Mesenchymal stem cell (in vitro differentiated cells and primary cell): ENCODE results near the gene SIGLECL1.

Source experiments
- DNase-seq: peaks from one replicate; pipeline ENCODE4 v3.0.0-alpha.2; 2013
- H2AFZ ChIP-seq: one replicate; pipeline ENCODE4 v1.6.1; 2013; ENCODE audit warnings: low read depth, mild to moderate bottlenecking, control low read depth, inconsistent platforms, low read length, moderate library complexity
- H2AK5ac ChIP-seq: 2 replicates; pipeline ENCODE4 v1.6.1; 2013; ENCODE audit warnings: low read length, moderate library complexity, mild to moderate bottlenecking, inconsistent platforms; ENCODE audit not compliant: severe bottlenecking
- H2BK120ac ChIP-seq: one replicate; pipeline ENCODE4 v1.6.1; 2013; ENCODE audit warnings: low read depth, mild to moderate bottlenecking, inconsistent platforms, low read length, moderate library complexity
- H2BK12ac ChIP-seq, 2 experiments: one replicate each; pipeline ENCODE4 v1.6.1; 2013; ENCODE audit warnings: inconsistent platforms in 2 of 2, low read length in 2 of 2, mild to moderate bottlenecking in 2 of 2, moderate library complexity in 2 of 2, control low read depth in 1 of 2
- H2BK15ac ChIP-seq: one replicate; pipeline ENCODE4 v1.6.1; 2013; ENCODE audit warnings: mild to moderate bottlenecking, low read depth, inconsistent platforms; ENCODE audit not compliant: poor library complexity, severe bottlenecking
- H2BK5ac ChIP-seq: 2 replicates; pipeline ENCODE4 v1.6.1; 2013; ENCODE audit warnings: low read depth, mild to moderate bottlenecking, low read length, control low read depth, inconsistent platforms; ENCODE audit not compliant: poor library complexity, severe bottlenecking
- H3K14ac ChIP-seq, 2 experiments: one replicate each; pipeline ENCODE4 v1.6.1; 2013; ENCODE audit warnings: inconsistent platforms in 2 of 2, low read length in 2 of 2, control low read depth in 1 of 2, mild to moderate bottlenecking in 1 of 2, moderate library complexity in 1 of 2
- H3K18ac ChIP-seq, 2 experiments: one replicate each; pipeline ENCODE4 v1.6.1; 2013; ENCODE audit warnings: inconsistent platforms in 2 of 2, low read length in 2 of 2, control low read depth in 1 of 2, low read depth in 1 of 2, mild to moderate bottlenecking in 1 of 2
- H3K23ac ChIP-seq, 2 experiments: one replicate each; pipeline ENCODE4 v1.6.1; 2013; ENCODE audit warnings: inconsistent platforms in 2 of 2, low read length in 2 of 2, mild to moderate bottlenecking in 2 of 2, moderate library complexity in 2 of 2, control low read depth in 1 of 2
- H3K27ac ChIP-seq: 2 replicates; pipeline ENCODE4 v1.5.1; 2013; ENCODE audit warnings: mild to moderate bottlenecking, moderate library complexity, low read length, control low read depth, inconsistent platforms; ENCODE audit not compliant: poor library complexity, severe bottlenecking
- H3K27me3 ChIP-seq, 2 experiments: 2 replicates each; pipeline versions ENCODE4 v1.6.1 to v1.7.0; 2013; ENCODE audit warnings: low read length in 2 of 2, mild to moderate bottlenecking in 2 of 2, moderate library complexity in 2 of 2, control low read depth in 1 of 2, inconsistent platforms in 1 of 2; ENCODE audit not compliant: control insufficient read depth in 1 of 2, insufficient read depth in 1 of 2
- H3K36me3 ChIP-seq, 2 experiments: 2 replicates each; pipeline versions ENCODE4 v1.6.1 to v1.7.0; 2013; ENCODE audit warnings: low read length in 2 of 2, control low read depth in 1 of 2, inconsistent platforms in 1 of 2, low read depth in 1 of 2, mild to moderate bottlenecking in 1 of 2; ENCODE audit not compliant: insufficient read depth in 2 of 2, control insufficient read depth in 1 of 2
- H3K4ac ChIP-seq, 2 experiments: one replicate each; pipeline ENCODE4 v1.6.1; 2013; ENCODE audit warnings: inconsistent platforms in 2 of 2, low read length in 2 of 2, mild to moderate bottlenecking in 2 of 2, moderate library complexity in 2 of 2, control low read depth in 1 of 2, low read depth in 1 of 2
- H3K4me1 ChIP-seq: 2 replicates; pipeline ENCODE4 v1.6.1; 2013; ENCODE audit warnings: low read depth, low read length, control low read depth; ENCODE audit not compliant: control insufficient read depth, insufficient read depth
- H3K4me2 ChIP-seq: 2 replicates; pipeline ENCODE4 v1.6.1; 2013; ENCODE audit warnings: low read length, mild to moderate bottlenecking, inconsistent platforms; ENCODE audit not compliant: poor library complexity, severe bottlenecking
- H3K4me3 ChIP-seq, 2 experiments: 2 replicates each; pipeline versions ENCODE4 v1.5.1 to v1.7.0; 2013; ENCODE audit warnings: low read length in 2 of 2, mild to moderate bottlenecking in 2 of 2, control low read depth in 1 of 2, low read depth in 1 of 2; ENCODE audit not compliant: insufficient read depth in 1 of 2
- H3K79me1 ChIP-seq: replicated peaks from 2 replicates; pipeline ENCODE4 v1.6.1; 2013; ENCODE audit warnings: mild to moderate bottlenecking, control low read depth, low read length, inconsistent platforms; ENCODE audit not compliant: poor library complexity, severe bottlenecking
- H3K9ac ChIP-seq: 2 replicates; pipeline ENCODE4 v1.7.0; 2013; ENCODE audit warnings: mild to moderate bottlenecking, low read length, moderate library complexity
- H3K9me3 ChIP-seq: 2 replicates; pipeline ENCODE4 v1.7.0; 2013; ENCODE audit warnings: mild to moderate bottlenecking, low read length; ENCODE audit not compliant: control insufficient read depth
- H4K8ac ChIP-seq: one replicate; pipeline ENCODE4 v1.6.1; 2013; ENCODE audit warnings: inconsistent platforms, mild to moderate bottlenecking, low read length, moderate library complexity
- H4K91ac ChIP-seq: one replicate; pipeline ENCODE4 v1.6.1; 2013; ENCODE audit warnings: mild to moderate bottlenecking, low read length, inconsistent platforms
- WGBS: methylation state at CpG from one replicate; pipeline ENCODE4 v1.1.7; 2013; ENCODE audit warnings: mixed read lengths; 5-methylcytosine and 5-hydroxymethylcytosine counted together

SIGLECL1 gene

GRCh38 chr19:51219307-51219706 lies 31.6 kb upstream of the SIGLECL1 start:
- no peak overlapping the region for H3K27ac ChIP-seq
- no peak overlapping the region for H3K4ac ChIP-seq
- H3K27me3 ChIP-seq: peaks cover 0 to 7% of the 10 kb centered on the region in 2 experiments
- no peak overlapping the region for H3K18ac ChIP-seq
- H2BK15ac ChIP-seq: no peak overlapping the region
- H4K8ac ChIP-seq: no peak overlapping the region
- no peak overlapping the region for H2AFZ ChIP-seq
- no peak overlapping the region for H3K4me2 ChIP-seq
- no peaks in the 10 kb centered on the region for H3K4me1 ChIP-seq
- no peak for DNase-seq
- H4K91ac ChIP-seq: no peak overlapping the region
- no peak overlapping the region for H2BK120ac ChIP-seq
- no peaks in the 10 kb centered on the region for H3K9me3 ChIP-seq
- no peak overlapping the region for H2BK5ac ChIP-seq
- H2BK12ac ChIP-seq: no peak overlapping the region
- no peak overlapping the region for H3K9ac ChIP-seq
- no peak overlapping the region for H3K4me3 ChIP-seq
- no peak overlapping the region for H2AK5ac ChIP-seq
- H3K14ac ChIP-seq: no peak overlapping the region
- WGBS: 84% methylated on average over 1 of the region's 1 CpG
- no peaks in the 10 kb centered on the region for H3K36me3 ChIP-seq
- H3K79me1 ChIP-seq: no peaks in the 10 kb centered on the region
- no peak overlapping the region for H3K23ac ChIP-seq

DNA sequence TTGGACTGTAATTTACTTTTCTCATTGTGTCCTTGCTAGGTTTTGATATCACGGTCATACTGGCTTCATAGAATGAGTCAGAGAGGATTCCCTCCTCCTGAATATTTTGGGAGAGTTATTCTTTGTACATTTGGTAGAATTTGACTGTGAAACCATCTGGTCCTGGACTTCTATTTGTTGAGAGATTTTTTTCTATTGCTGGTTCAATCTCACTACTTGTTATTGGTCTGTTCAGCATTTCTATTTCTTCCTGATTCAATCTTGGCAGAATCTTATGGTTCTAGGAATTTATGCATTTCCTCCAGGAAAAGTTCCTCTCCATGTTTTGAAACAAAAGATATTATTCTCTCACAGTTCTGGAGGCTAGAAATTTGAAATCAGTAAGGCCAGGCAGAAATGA lies 30.9 kb upstream of the SIGLECL1 start:
- Histone ChIP-seq H2BK5ac (no peak overlapping the region), H2AFZ (no peak overlapping the region), H3K14ac (no peak overlapping the region), H3K79me1 (no peaks in the 10 kb centered on the region), H2BK15ac (no peak overlapping the region), H3K27ac (no peak overlapping the region), H3K4me1 (no peaks in the 10 kb centered on the region), H3K27me3 (peaks cover 0 to 7% of the 10 kb centered on the region in 2 experiments), H4K8ac (no peak overlapping the region), H3K23ac (no peak overlapping the region), H3K36me3 (no peaks in the 10 kb centered on the region), H2BK120ac (no peak overlapping the region), H3K4me3 (no peak overlapping the region), H2BK12ac (no peak overlapping the region), H2AK5ac (no peak overlapping the region), H4K91ac (no peak overlapping the region), H3K9ac (no peak overlapping the region), H3K9me3 (no peaks in the 10 kb centered on the region), H3K18ac (no peak overlapping the region), H3K4me2 (no peak overlapping the region), H3K4ac (no peak overlapping the region)
- DNase-seq: no peak
- WGBS: 62% methylated on average over 1 of the region's 1 CpG

GRCh38 chr19:51220996-51221395 lies 29.9 kb upstream of the SIGLECL1 start:
- Histone ChIP-seq H2AFZ (no peak overlapping the region), H3K4me3 (no peak overlapping the region), H3K23ac (no peak overlapping the region), H3K27me3 (peaks cover 0 to 7% of the 10 kb centered on the region in 2 experiments), H2BK5ac (no peak overlapping the region), H3K4ac (no peak overlapping the region), H3K4me1 (no peaks in the 10 kb centered on the region), H4K8ac (no peak overlapping the region), H3K4me2 (no peak overlapping the region), H3K79me1 (no peaks in the 10 kb centered on the region), H3K18ac (no peak overlapping the region), H2BK12ac (no peak overlapping the region), H3K27ac (no peak overlapping the region), H3K14ac (no peak overlapping the region), H4K91ac (no peak overlapping the region), H2AK5ac (no peak overlapping the region), H2BK15ac (no peak overlapping the region), H3K9me3 (no peaks in the 10 kb centered on the region), H3K9ac (no peak overlapping the region), H3K36me3 (no peaks in the 10 kb centered on the region), H2BK120ac (no peak overlapping the region)
- no peak for DNase-seq

DNA sequence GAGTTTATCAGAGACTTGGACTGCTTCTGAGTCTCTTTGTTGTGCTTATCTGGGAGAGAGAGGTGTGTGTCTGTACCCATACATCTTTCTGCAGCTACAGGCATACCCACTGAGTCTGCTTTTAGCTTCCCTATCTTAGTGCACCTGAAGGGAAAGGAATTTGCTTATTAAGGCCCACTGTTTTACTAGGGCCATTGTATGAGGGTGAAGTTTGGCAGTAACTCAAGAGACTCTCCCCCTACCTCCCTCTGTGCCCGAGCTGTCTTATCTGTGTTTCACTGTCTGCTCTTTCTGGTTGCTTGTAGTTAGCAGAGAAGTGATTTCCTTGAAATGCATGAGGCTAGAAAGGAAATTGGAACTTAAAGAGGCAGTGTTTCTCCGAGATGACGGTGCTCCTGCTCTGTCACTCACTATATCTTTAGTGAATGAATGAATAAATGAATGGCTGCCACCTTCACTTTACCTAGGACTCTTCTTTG lies 26.7 kb upstream of the SIGLECL1 start:
- Histone ChIP-seq H3K36me3 (no peaks in the 10 kb centered on the region), H3K23ac (no peak overlapping the region), H3K4me2 (no peak overlapping the region), H3K9ac (no peak overlapping the region), H3K4me3 (no peak overlapping the region), H4K91ac (no peak overlapping the region), H3K27me3 (peaks cover 0 to 10% of the 10 kb centered on the region in 2 experiments), H2AFZ (no peak overlapping the region), H2BK120ac (no peak overlapping the region), H2BK15ac (no peak overlapping the region), H3K27ac (no peak overlapping the region), H2BK5ac (no peak overlapping the region), H3K4ac (no peak overlapping the region), H3K18ac (no peak overlapping the region), H3K14ac (no peak overlapping the region), H2AK5ac (no peak overlapping the region), H3K79me1 (no peaks in the 10 kb centered on the region), H3K4me1 (no peaks in the 10 kb centered on the region), H3K9me3 (no peaks in the 10 kb centered on the region), H2BK12ac (no peak overlapping the region), H4K8ac (no peak overlapping the region)
- no peak for DNase-seq
- WGBS: 60% methylated on average over 1 of the region's 3 CpGs
